Lower lobe of right lung (tissue), 2 donors: ENCODE results near the gene DDX20. TPM values are rescaled to one million over a fixed set of nuclear protein-coding genes. Genes with fewer than 3 reads are reported as not detected.
A peak's percentile ranks its signal among the peaks of the same experiment; 100 is the strongest.

Source experiments
- ATAC-seq, 2 donors: fragments of 200-7000 bp; cut with Tn5 transposase; one replicate each; pipeline ENCODE4 v1.9.1; 2020 to 2022; ENCODE audit warnings: mild to moderate bottlenecking in 2 of 2, moderate library complexity in 2 of 2
- DNase-seq: peaks from one replicate; pipeline ENCODE4 v3.0.0-alpha.2; 2020
- H3K27ac ChIP-seq: fragments of 200-600 bp; one replicate; pipeline ENCODE4 v1.8.0; 2022
- H3K27me3 ChIP-seq: fragments of 200-600 bp; one replicate; pipeline ENCODE4 v1.8.0; 2022; ENCODE audit warnings: low read depth
- H3K36me3 ChIP-seq: fragments of 200-600 bp; one replicate; pipeline ENCODE4 v1.8.0; 2022; ENCODE audit warnings: mild to moderate bottlenecking
- H3K4me1 ChIP-seq: fragments of 200-600 bp; one replicate; pipeline ENCODE4 v1.8.0; 2022
- H3K4me3 ChIP-seq: fragments of 200-600 bp; one replicate; pipeline ENCODE4 v1.8.0; 2022; ENCODE audit warnings: mild to moderate bottlenecking
- H3K9me3 ChIP-seq: fragments of 200-600 bp; one replicate; pipeline ENCODE4 v1.8.0; 2022
- intact Hi-C: fragments of 100-400 bp; cut with DNase I; formaldehyde crosslinking; loops from one replicate; pipeline ENCODE4 v1.11.0; 2022
- total RNA-seq: library from RNA; stranded (reverse); fragmentation: NEBNext Ultra II Directional; extraction: Animal tissue kit (Norgen Biotek cat#: 25700); gene quantifications from one replicate; pipeline ENCODE4 v1.2.1, GENCODE V29; 2021
- TF ChIP-seq, protein P1 (sequence below): fragments of 200-600 bp; IDR thresholded peaks from one replicate; pipeline ENCODE4 v1.8.0; 2022; ENCODE audit warnings: antibody characterized with exemption, mild to moderate bottlenecking
- donor health status: DM: no; HTN: yes; CAD: no; lungs with severe emphysema.

The DDX20 gene
- total RNA-seq, 1 donor from 2014 or later: 11.4 TPM

DNA sequence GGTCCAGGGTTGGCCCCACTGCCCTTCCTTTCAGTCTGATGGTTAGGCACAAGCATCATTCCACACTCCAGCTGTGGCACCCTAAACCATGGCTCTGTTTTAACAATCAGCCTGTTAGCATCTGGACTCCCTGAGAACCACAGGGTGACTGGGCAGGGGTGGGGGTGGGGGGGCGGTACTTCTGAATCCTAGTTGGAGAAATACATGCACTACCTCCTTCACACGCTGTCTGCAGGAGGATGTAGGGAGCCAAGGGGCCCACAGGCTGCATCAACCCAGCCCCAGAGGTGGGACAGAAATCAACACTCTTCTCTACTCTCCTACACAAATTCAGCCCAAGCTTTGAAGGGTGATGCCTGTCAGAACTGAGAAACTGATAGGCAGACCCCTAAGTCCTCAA is 23.8 kb downstream of the DDX20 start:
- TF ChIP-seq, protein P1, sequence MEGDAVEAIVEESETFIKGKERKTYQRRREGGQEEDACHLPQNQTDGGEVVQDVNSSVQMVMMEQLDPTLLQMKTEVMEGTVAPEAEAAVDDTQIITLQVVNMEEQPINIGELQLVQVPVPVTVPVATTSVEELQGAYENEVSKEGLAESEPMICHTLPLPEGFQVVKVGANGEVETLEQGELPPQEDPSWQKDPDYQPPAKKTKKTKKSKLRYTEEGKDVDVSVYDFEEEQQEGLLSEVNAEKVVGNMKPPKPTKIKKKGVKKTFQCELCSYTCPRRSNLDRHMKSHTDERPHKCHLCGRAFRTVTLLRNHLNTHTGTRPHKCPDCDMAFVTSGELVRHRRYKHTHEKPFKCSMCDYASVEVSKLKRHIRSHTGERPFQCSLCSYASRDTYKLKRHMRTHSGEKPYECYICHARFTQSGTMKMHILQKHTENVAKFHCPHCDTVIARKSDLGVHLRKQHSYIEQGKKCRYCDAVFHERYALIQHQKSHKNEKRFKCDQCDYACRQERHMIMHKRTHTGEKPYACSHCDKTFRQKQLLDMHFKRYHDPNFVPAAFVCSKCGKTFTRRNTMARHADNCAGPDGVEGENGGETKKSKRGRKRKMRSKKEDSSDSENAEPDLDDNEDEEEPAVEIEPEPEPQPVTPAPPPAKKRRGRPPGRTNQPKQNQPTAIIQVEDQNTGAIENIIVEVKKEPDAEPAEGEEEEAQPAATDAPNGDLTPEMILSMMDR: no peak
- ATAC-seq (no peak), DNase-seq (no peak)
- no peaks in the 10 kb centered on the region for H3K27me3 ChIP-seq
- no peaks in the 10 kb centered on the region for H3K4me1 ChIP-seq
- H3K36me3 ChIP-seq: no peaks in the 10 kb centered on the region
- H3K4me3 ChIP-seq: no peak overlapping the region
- intact Hi-C loops: no loop called here
- H3K27ac ChIP-seq: no peak overlapping the region
- H3K9me3 ChIP-seq: no peaks in the 10 kb centered on the region

DNA sequence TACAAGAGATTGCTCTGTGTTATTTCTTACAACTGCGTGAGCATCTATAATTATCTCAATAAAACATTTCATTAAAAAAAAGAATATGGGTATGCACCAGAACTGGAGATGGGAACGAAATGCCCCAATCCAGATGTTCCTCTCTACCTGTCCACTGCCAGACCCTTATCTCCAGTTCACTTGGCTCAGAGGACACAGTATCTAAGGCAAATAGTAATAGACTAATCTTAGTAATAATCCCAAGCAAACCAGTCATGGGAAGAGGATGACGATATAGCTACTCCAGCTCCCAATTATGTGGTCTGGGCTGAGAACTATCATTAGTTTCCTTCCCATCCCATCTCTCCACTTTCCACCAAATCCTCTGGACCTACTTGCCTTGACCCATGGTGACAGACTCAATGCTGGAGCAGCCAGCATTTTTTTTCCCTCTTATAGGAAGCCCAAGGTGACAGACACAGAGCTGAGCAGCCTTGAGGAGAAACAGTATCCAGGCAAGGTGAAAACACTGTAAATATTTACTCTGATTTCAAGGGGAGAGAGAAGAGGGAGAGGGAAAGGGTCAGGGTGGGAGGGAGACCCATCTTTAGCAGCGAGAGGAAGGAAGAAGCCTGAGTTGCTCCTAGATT is 28.7 kb downstream of the DDX20 start:
- intact Hi-C loops: no loop called here
- H3K4me3 ChIP-seq: no peak overlapping the region
- no peaks in the 10 kb centered on the region for H3K9me3 ChIP-seq
- peaks cover 8% of the 10 kb centered on the region for H3K4me1 ChIP-seq
- no peaks in the 10 kb centered on the region for H3K27me3 ChIP-seq
- DNase-seq (no peak), ATAC-seq (no peak)
- H3K36me3 ChIP-seq: no peaks in the 10 kb centered on the region
- H3K27ac ChIP-seq: no peak overlapping the region
- TF ChIP-seq, protein P1: no peak

DNA sequence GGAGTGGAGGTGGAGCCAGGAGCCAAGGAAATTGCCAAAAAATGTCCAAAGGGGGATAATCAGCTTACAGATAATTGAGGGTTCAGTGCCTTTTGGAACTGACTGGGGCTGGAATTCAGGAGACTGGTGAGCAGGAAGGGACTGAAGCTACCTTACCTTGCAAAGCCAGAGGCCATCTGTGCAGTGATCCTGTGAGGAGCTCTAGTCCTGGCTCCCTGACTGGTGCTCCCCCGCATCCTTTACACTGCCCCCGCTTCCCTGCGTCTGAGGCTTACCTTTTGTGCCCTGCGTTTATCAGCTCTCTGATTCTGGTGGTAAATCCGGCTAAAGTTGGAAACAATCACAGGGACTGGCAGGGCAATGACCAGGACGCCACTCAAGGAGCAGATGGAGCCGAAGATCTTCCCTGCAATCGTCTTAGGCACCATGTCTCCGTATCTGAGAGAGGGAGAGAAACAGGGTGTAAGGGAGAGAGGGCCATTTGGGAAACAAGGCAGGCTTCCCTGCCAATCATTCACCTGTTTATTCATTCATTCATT is 31.0 kb downstream of the DDX20 start:
- Histone ChIP-seq H3K4me3 (no peak overlapping the region), H3K27ac (no peak overlapping the region), H3K4me1 (peaks cover 13% of the 10 kb centered on the region), H3K27me3 (no peaks in the 10 kb centered on the region), H3K36me3 (no peaks in the 10 kb centered on the region), H3K9me3 (no peaks in the 10 kb centered on the region)
- no peak for ATAC-seq
- TF ChIP-seq, protein P1: no peak
- intact Hi-C loops: no loop called here
- no peak for DNase-seq

DNA sequence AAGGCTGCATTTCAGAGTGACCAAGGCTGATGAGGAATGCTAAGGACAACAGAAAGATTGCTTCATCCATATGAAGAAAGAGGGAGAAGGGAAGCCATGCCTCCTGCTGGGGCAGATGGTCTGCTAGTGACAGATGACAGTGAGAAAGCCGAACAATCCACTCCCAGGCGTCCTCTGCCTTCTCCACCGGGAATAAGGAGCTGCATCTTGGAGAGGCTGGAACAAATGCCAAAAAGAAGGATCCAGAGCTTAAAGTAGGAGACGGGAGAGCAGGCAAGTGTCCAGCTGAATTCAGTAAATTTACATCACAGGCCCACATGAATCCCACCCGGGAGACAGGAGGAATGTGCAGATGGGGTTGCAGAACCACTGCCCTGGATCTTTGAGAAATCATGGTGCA is 33.4 kb downstream of the DDX20 start:
- no peak overlapping the region for H3K4me3 ChIP-seq
- intact Hi-C loops: no loop called here
- H3K36me3 ChIP-seq: no peaks in the 10 kb centered on the region
- no peaks in the 10 kb centered on the region for H3K27me3 ChIP-seq
- TF ChIP-seq, protein P1: no peak
- no peaks in the 10 kb centered on the region for H3K9me3 ChIP-seq
- H3K27ac ChIP-seq: no peak overlapping the region
- ATAC-seq: peak; percentile 36 to 43
- H3K4me1 ChIP-seq: peaks cover 19% of the 10 kb centered on the region
- DNase-seq: no peak

DNA sequence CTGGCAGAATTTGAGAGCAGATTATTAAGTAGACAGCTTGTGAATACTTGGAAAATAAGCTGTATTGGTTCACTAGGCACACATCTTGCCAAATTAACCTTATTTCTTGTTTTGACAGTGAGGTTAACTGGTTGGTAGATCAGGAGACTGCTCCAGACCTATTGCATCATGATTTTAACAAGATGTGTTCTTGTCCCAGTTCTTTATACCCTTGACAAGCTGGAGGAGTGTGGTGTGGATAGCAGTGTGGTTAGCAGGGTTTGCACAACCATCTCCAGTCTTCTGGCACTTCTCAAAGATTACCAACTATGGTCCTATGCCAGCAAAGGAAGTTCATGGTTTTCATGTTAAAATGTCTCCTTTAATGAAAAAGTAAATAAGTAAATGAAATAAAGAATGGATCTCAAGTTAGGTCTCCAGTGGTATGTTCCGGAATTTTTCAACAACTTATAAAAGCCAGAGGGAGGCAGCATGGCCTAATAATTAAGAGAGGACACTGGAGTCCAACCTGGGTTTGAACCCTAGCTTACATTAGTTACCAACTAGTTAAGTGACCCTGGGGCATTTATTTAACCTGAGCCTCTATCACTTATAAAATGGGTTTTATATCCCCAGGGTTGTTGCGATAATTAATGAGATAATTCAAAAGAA is 34.1 kb downstream of the DDX20 start:
- peak; percentile 73 to 78 for ATAC-seq
- DNase-seq: no peak

More for the DNA sequence above, 34.1 kb downstream of the DDX20 start:
- TF ChIP-seq, protein P1: no peak
- no peak overlapping the region for H3K27ac ChIP-seq
- H3K27me3 ChIP-seq: no peaks in the 10 kb centered on the region
- H3K9me3 ChIP-seq: no peaks in the 10 kb centered on the region
- H3K4me1 ChIP-seq: peaks cover 19% of the 10 kb centered on the region
- H3K36me3 ChIP-seq: no peaks in the 10 kb centered on the region
- no peak overlapping the region for H3K4me3 ChIP-seq
- intact Hi-C loops: no loop called here
